DOHH2 (cell line): ENCODE measurements around the gene AFG3L2.

Source experiments
- H3F3A ChIP-seq: fragments of 200-600 bp; sonication (generic), shearing (Covaris generic); 2 replicates; pipeline ENCODE4 v1.6.0; 2016; ENCODE audit warnings: antibody characterized with exemption, mild to moderate bottlenecking; ENCODE audit not compliant: control insufficient read depth, insufficient read depth
- H3K27ac ChIP-seq: fragments of 200-600 bp; sonication (generic); 2 replicates; pipeline ENCODE4 v1.5.1; 2014; ENCODE audit warnings: low read depth, mild to moderate bottlenecking, low read length, moderate library complexity
- H3K27me3 ChIP-seq: fragments of 200-600 bp; sonication (generic); 2 replicates; pipeline ENCODE4 v1.6.1; 2014; ENCODE audit warnings: mild to moderate bottlenecking, low read length, mixed read lengths; ENCODE audit not compliant: control insufficient read depth
- H3K36me3 ChIP-seq: fragments of 200-600 bp; sonication (generic); 2 replicates; pipeline ENCODE4 v1.6.1; 2014; ENCODE audit warnings: mild to moderate bottlenecking, low read length, moderate library complexity, mixed read lengths; ENCODE audit not compliant: control insufficient read depth
- H3K4me1 ChIP-seq: fragments of 200-600 bp; sonication (generic); 2 replicates; pipeline ENCODE4 v1.6.1; 2014; ENCODE audit warnings: mild to moderate bottlenecking, low read length, mixed read lengths; ENCODE audit not compliant: control insufficient read depth
- H3K4me2 ChIP-seq: fragments of 200-600 bp; sonication (generic); 2 replicates; pipeline ENCODE4 v1.6.0; 2014; ENCODE audit warnings: mild to moderate bottlenecking, low read length, moderate library complexity
- H3K4me3 ChIP-seq: fragments of 200-600 bp; sonication (generic); 2 replicates; pipeline ENCODE4 v1.5.1; 2014; ENCODE audit warnings: mild to moderate bottlenecking, low read length, mixed read lengths
- H3K79me2 ChIP-seq: fragments of 200-600 bp; sonication (generic); 2 replicates; pipeline ENCODE4 v1.6.1; 2014; ENCODE audit warnings: mild to moderate bottlenecking, low read length, mixed read lengths; ENCODE audit not compliant: control insufficient read depth
- H3K9me2 ChIP-seq: fragments of 200-600 bp; sonication (generic); replicated peaks from 2 replicates; pipeline ENCODE4 v1.6.1; 2014; ENCODE audit warnings: mild to moderate bottlenecking, low read length, mixed read lengths; ENCODE audit not compliant: control insufficient read depth
- H3K9me3 ChIP-seq: fragments of 200-600 bp; sonication (generic); 2 replicates; pipeline ENCODE4 v1.6.1; 2014; ENCODE audit warnings: antibody characterized with exemption, low read length, mixed read lengths; ENCODE audit not compliant: control insufficient read depth, insufficient read depth
- H4K20me1 ChIP-seq: fragments of 200-600 bp; sonication (generic); 2 replicates; pipeline ENCODE4 v1.6.0; 2014; ENCODE audit warnings: low read depth, mild to moderate bottlenecking, antibody characterized with exemption, low read length, moderate library complexity; ENCODE audit not compliant: control insufficient read depth, insufficient read depth
- EZH2phosphoT487 ChIP-seq: fragments of 200-600 bp; sonication (generic); IDR thresholded peaks from 2 replicates; pipeline ENCODE4 v1.6.1; 2017; ENCODE audit warnings: borderline replicate concordance, mild to moderate bottlenecking, antibody characterized with exemption, low read length, moderate library complexity, mixed read lengths
- TF ChIP-seq, protein P1 (sequence below): fragments of 200-600 bp; sonication (generic); IDR thresholded peaks from one replicate; pipeline ENCODE4 v1.5.1; 2014; ENCODE audit warnings: antibody characterized with exemption, mild to moderate bottlenecking, low read depth, low read length; ENCODE audit not compliant: poor library complexity, severe bottlenecking

Gene AFG3L2

DNA sequence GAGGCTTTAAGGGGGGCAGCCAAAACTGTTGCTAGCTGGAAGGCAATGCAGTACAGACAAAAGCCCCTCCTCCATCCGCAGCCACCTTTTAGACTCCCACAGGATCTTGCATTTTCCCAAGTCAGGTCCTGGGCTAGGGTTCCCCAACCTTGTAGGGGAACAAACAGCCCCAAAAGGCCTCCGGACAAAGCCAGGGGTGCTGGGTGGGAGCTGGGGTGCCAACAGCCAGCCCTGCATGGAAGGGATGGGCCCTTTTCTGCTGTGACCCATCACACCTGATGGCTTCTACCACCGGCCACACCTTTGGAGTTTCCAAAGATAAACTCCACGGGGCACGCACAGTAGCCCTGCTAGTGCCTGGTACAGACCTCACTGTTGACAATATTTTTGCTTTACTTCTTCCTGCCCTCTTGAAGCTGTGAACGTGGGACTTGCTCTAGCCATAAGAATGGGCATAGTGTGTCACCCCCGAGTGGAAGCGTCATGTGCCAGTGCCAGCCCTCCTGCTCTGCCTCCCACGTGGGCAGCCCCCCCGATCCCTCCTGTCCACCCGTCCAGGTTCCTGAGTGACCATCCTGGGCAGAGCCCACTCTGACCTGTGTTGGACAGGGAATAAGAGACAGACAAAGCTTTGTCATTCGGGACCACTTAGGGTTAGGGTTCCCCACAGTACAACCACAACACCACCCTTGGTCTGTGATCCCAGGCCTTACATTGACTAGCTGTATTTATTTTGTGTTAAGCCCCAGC, 50.1 kb downstream of the AFG3L2 start:
- Histone ChIP-seq H3K27ac (no peak overlapping the region), H3K27me3 (no peaks in the 10 kb centered on the region), H3K79me2 (no peaks in the 10 kb centered on the region), H3K9me3 (no peaks in the 10 kb centered on the region), H3K4me3 (no peak overlapping the region), H3K4me1 (no peaks in the 10 kb centered on the region), H4K20me1 (no peaks in the 10 kb centered on the region), H3K36me3 (peaks cover 50% of the 10 kb centered on the region), H3F3A (no peaks in the 10 kb centered on the region), H3K4me2 (no peak overlapping the region), H3K9me2 (no peaks in the 10 kb centered on the region)
- no peak for TF ChIP-seq EZH2phosphoT487
- TF ChIP-seq, protein P1, sequence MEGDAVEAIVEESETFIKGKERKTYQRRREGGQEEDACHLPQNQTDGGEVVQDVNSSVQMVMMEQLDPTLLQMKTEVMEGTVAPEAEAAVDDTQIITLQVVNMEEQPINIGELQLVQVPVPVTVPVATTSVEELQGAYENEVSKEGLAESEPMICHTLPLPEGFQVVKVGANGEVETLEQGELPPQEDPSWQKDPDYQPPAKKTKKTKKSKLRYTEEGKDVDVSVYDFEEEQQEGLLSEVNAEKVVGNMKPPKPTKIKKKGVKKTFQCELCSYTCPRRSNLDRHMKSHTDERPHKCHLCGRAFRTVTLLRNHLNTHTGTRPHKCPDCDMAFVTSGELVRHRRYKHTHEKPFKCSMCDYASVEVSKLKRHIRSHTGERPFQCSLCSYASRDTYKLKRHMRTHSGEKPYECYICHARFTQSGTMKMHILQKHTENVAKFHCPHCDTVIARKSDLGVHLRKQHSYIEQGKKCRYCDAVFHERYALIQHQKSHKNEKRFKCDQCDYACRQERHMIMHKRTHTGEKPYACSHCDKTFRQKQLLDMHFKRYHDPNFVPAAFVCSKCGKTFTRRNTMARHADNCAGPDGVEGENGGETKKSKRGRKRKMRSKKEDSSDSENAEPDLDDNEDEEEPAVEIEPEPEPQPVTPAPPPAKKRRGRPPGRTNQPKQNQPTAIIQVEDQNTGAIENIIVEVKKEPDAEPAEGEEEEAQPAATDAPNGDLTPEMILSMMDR = no peak

DNA sequence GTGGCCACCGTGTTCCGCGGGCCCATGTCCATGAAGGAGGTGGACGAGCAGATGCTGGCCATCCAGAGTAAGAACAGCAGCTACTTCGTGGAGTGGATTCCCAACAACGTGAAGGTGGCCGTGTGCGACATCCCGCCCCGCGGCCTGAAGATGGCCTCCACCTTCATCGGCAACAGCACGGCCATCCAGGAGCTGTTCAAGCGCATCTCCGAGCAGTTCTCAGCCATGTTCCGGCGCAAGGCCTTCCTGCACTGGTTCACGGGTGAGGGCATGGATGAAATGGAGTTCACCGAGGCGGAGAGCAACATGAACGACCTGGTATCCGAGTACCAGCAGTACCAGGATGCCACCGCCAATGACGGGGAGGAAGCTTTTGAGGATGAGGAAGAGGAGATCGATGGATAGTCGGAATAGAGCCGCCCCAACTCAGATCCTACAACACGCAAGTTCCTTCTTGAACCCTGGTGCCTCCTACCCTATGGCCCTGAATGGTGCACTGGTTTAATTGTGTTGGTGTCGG, 51.2 kb downstream of the AFG3L2 start:
- Histone ChIP-seq H3F3A (no peaks in the 10 kb centered on the region), H4K20me1 (no peaks in the 10 kb centered on the region), H3K79me2 (no peaks in the 10 kb centered on the region), H3K36me3 (peaks cover 53% of the 10 kb centered on the region), H3K4me2 (no peak overlapping the region), H3K27ac (no peak overlapping the region), H3K9me2 (no peaks in the 10 kb centered on the region), H3K27me3 (no peaks in the 10 kb centered on the region), H3K4me1 (no peaks in the 10 kb centered on the region; the same call in 1 of the 2 replicates), H3K9me3 (no peaks in the 10 kb centered on the region), H3K4me3 (no peak overlapping the region)
- TF ChIP-seq, protein P1 = no peak
- TF ChIP-seq EZH2phosphoT487 = no peak

DNA sequence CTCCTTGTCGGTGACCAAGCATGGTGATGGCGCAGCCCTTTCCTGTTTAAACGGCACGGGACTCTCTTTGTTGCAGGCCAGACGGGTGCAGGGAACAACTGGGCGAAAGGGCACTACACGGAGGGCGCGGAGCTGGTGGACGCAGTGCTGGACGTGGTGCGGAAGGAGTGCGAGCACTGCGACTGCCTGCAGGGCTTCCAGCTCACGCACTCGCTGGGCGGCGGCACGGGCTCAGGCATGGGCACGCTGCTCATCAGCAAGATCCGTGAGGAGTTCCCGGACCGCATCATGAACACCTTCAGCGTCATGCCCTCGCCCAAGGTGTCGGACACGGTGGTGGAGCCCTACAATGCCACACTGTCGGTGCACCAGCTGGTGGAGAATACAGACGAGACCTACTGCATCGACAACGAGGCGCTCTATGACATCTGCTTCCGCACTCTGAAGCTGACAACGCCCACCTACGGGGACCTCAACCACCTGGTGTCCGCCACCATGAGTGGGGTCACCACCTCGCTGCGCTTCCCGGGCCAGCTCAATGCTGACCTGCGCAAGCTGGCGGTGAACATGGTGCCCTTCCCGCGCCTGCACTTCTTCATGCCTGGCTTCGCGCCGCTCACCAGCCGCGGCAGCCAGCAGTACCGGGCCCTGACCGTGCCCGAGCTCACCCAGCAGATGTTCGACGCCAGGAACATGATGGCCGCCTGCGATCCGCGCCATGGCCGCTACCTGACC, 51.9 kb downstream of the AFG3L2 start:
- Histone ChIP-seq H3K36me3 (peaks cover 53% of the 10 kb centered on the region), H3K79me2 (no peaks in the 10 kb centered on the region), H3K27ac (no peak overlapping the region), H3K9me3 (no peaks in the 10 kb centered on the region), H3K4me1 (no peaks in the 10 kb centered on the region; the same call in 1 of the 2 replicates), H3K9me2 (no peaks in the 10 kb centered on the region), H3F3A (no peaks in the 10 kb centered on the region), H4K20me1 (no peaks in the 10 kb centered on the region), H3K4me3 (no peak overlapping the region), H3K4me2 (no peak overlapping the region), H3K27me3 (no peaks in the 10 kb centered on the region)
- TF ChIP-seq, protein P1 = no peak
- no peak for TF ChIP-seq EZH2phosphoT487
